ENCODE results near the gene MYH11. TPM values are rescaled to one million over a fixed set of nuclear protein-coding genes. Genes with fewer than 3 reads are reported as not detected.
A peak's percentile ranks its signal among the peaks of the same experiment; 100 is the strongest.

Gene MYH11
- total and polyA plus RNA-seq, 2 of the 13 experiments (the other 11 are each of a cell fraction or from before 2014, with no cell fraction given): not detected

- TF ChIP-seq PHF20 (CRISPR knock-in tag; IDR thresholded peaks at IDR 0.05) (no peak), HMG20A (CRISPR knock-in tag; IDR thresholded peaks at IDR 0.05; ENCODE audit: borderline replicate concordance) (no peak), ZNF33A (CRISPR knock-in tag; IDR thresholded peaks at IDR 0.05; ENCODE audit: borderline replicate concordance) (no peak), HBP1 (CRISPR knock-in tag; IDR thresholded peaks at IDR 0.05; ENCODE audit: low read depth) (0 out of 2 replicates have a peak, but pooled peaks have one; percentile 23), ZFY (CRISPR knock-in tag; IDR thresholded peaks at IDR 0.05) (peak; percentile 52; the same call in 1 of the 2 replicates), ZNF367 (CRISPR knock-in tag; IDR thresholded peaks at IDR 0.05; ENCODE audit: borderline replicate concordance) (0 out of 2 replicates have a peak, but pooled peaks have one; percentile 59), ZNF547 (CRISPR knock-in tag; IDR thresholded peaks at IDR 0.05) (no peak), ZNF143 (CRISPR knock-in tag; IDR thresholded peaks at IDR 0.05) (no peak), CSRNP2 (CRISPR knock-in tag; conservative IDR thresholded peaks at IDR 0.05; ENCODE audit: low read depth) (no peak), KDM3A (CRISPR knock-in tag; IDR thresholded peaks at IDR 0.05; ENCODE audit: low read depth) (0 out of 2 replicates have a peak, but pooled peaks have one; percentile 46), HIC2 (CRISPR knock-in tag; IDR thresholded peaks at IDR 0.05; ENCODE audit: low read depth) (no peak), SMC3 (IDR thresholded peaks at IDR 0.05; ENCODE audit: low read length) (peak; percentile 87), SPEN (CRISPR knock-in tag; IDR thresholded peaks at IDR 0.05; ENCODE audit: low read depth) (no peak), SCMH1 (CRISPR knock-in tag; IDR thresholded peaks at IDR 0.05; ENCODE audit: borderline replicate concordance) (no peak), ZNF260 (CRISPR knock-in tag; IDR thresholded peaks at IDR 0.05; ENCODE audit: borderline replicate concordance, low read depth) (no peak), POLR2AphosphoS5 (IDR thresholded peaks at IDR 0.05; ENCODE audit: low read depth, low read length) (no peak), KMT2B (CRISPR knock-in tag; IDR thresholded peaks at IDR 0.05) (no peak), ARID2 (CRISPR knock-in tag; IDR thresholded peaks at IDR 0.05; ENCODE audit: borderline replicate concordance) (no peak), POLR2A (IDR thresholded peaks at IDR 0.05; ENCODE audit: insufficient read depth in 1 of 2, low read depth in 2 of 2, low read length in 2 of 2) (no peak), PREB (CRISPR knock-in tag; IDR thresholded peaks at IDR 0.05) (0 out of 2 replicates have a peak, but pooled peaks have one; percentile 39), RNF2 (conservative IDR thresholded peaks at IDR 0.05; ENCODE audit: low read depth) (no peak; the same call in 1 of the 2 replicates), ZFX (CRISPR knock-in tag; IDR thresholded peaks at IDR 0.05; ENCODE audit: low read depth) (peak; percentile 55; the same call in 1 of the 2 replicates)
Observed at GRCh38 chr16:15777533-15778203, 79.2 kb downstream of the MYH11 start (continued).

Measured in HepG2 (cell line).